ENCODE results near the gene FOXJ2. TPM values are rescaled to one million over a fixed set of nuclear protein-coding genes. Genes with fewer than 3 reads are reported as not detected.

The FOXJ2 gene
- total RNA-seq, 4 donors from 2014 or later = 11.6 to 15.7 (median 12.5) TPM

GRCh38 chr12:8054816-8055215, 22.3 kb downstream of the FOXJ2 start:
- intact Hi-C loops (cut with DNase I; ENCODE audit: low total_unique reads) (no loop called here), in situ Hi-C loops (cut with MboI; ENCODE audit: low pct_ligation_motif_present in 1 of 4, low pct_unique_long_range_greater_than_20kb in 1 of 4, low sequenced_read_pairs in 3 of 4) (no loop called here)
- no peak for DNase-seq
- Histone ChIP-seq H3K4me1 (no peaks in the 10 kb centered on the region), H3K9me3 (no peaks in the 10 kb centered on the region), H3K27me3 (no peaks in the 10 kb centered on the region), H3K36me3 (peaks cover 0 to 29% (median 7%) of the 10 kb centered on the region in 4 donors), H3K4me3 (no peak overlapping the region), H3K27ac (no peak overlapping the region)
- no peak for TF ChIP-seq POLR2A (IDR thresholded peaks at IDR 0.05)
- TF ChIP-seq EP300 (IDR thresholded peaks at IDR 0.05; ENCODE audit: low read depth) = no peak
- WGBS, 2 donors (ENCODE audit: low coverage in 1 of 2) = 80 to 89% methylated on average over 1 to 2 of the region's 2 CpGs

GRCh38 chr12:8057306-8057705, 24.8 kb downstream of the FOXJ2 start:
- DNase-seq = no peak
- Histone ChIP-seq H3K4me1 (no peaks in the 10 kb centered on the region), H3K9me3 (no peaks in the 10 kb centered on the region), H3K27ac (no peak overlapping the region), H3K36me3 (peaks cover 0 to 23% (median 0%) of the 10 kb centered on the region in 4 donors), H3K4me3 (no peak overlapping the region), H3K27me3 (no peaks in the 10 kb centered on the region)
- 70 to 73% methylated on average over 2 of the region's 2 CpGs for WGBS, 2 donors (ENCODE audit: low coverage in 1 of 2)
- TF ChIP-seq, protein P1, sequence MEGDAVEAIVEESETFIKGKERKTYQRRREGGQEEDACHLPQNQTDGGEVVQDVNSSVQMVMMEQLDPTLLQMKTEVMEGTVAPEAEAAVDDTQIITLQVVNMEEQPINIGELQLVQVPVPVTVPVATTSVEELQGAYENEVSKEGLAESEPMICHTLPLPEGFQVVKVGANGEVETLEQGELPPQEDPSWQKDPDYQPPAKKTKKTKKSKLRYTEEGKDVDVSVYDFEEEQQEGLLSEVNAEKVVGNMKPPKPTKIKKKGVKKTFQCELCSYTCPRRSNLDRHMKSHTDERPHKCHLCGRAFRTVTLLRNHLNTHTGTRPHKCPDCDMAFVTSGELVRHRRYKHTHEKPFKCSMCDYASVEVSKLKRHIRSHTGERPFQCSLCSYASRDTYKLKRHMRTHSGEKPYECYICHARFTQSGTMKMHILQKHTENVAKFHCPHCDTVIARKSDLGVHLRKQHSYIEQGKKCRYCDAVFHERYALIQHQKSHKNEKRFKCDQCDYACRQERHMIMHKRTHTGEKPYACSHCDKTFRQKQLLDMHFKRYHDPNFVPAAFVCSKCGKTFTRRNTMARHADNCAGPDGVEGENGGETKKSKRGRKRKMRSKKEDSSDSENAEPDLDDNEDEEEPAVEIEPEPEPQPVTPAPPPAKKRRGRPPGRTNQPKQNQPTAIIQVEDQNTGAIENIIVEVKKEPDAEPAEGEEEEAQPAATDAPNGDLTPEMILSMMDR (IDR thresholded peaks at IDR 0.05) = no peak
- TF ChIP-seq EP300 (IDR thresholded peaks at IDR 0.05; ENCODE audit: low read depth) (no peak), POLR2A (IDR thresholded peaks at IDR 0.05) (no peak), POLR2AphosphoS5 (IDR thresholded peaks at IDR 0.05) (no peak)
- in situ Hi-C loops (cut with MboI; ENCODE audit: low pct_ligation_motif_present in 1 of 4, low pct_unique_long_range_greater_than_20kb in 1 of 4, low sequenced_read_pairs in 3 of 4) = no loop called here
- intact Hi-C loops (cut with DNase I; ENCODE audit: low total_unique reads) = no loop called here

DNA sequence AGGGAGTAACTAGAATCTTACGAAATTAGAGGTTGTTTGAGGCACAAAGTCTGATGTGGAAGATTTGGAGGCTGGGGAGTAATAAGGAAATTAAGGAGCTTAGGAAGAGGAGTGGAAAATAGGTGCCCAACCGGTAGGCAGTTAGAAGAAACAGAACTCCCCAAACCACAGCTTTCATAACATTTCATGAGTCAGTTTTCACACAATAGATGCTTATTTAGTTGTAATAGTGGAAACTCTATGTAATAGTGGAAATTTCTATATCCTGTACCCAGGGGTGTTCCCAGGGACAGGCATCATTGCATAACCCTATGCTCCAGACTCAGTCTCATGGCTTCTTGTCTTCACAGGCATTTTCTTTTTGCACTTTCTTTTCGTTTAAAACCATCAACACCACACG, 25.3 kb downstream of the FOXJ2 start:
- H3K4me3 ChIP-seq = no peak overlapping the region
- H3K27me3 ChIP-seq = no peaks in the 10 kb centered on the region
- H3K4me1 ChIP-seq = no peaks in the 10 kb centered on the region
- in situ Hi-C loops (cut with MboI; ENCODE audit: low pct_ligation_motif_present in 1 of 4, low pct_unique_long_range_greater_than_20kb in 1 of 4, low sequenced_read_pairs in 3 of 4) (no loop called here), intact Hi-C loops (cut with DNase I; ENCODE audit: low total_unique reads) (no loop called here)
- H3K9me3 ChIP-seq = no peaks in the 10 kb centered on the region
- H3K36me3 ChIP-seq = peaks cover 0 to 20% (median 0%) of the 10 kb centered on the region in 4 donors
- 44 to 62% methylated on average over 4 of the region's 4 CpGs for WGBS, 2 donors (ENCODE audit: low coverage in 1 of 2)
- DNase-seq = no peak
- peak overlapping the region in 2 of 4 donors; percentile 2 to 3 for H3K27ac ChIP-seq
- no peak for TF ChIP-seq POLR2AphosphoS5 (IDR thresholded peaks at IDR 0.05)
- TF ChIP-seq, protein P1 (IDR thresholded peaks at IDR 0.05) = no peak
- no peak for TF ChIP-seq EP300 (IDR thresholded peaks at IDR 0.05; ENCODE audit: low read depth)
- TF ChIP-seq POLR2A (IDR thresholded peaks at IDR 0.05) = no peak

GRCh38 chr12:8058506-8058905, 26.0 kb downstream of the FOXJ2 start:
- Histone ChIP-seq H3K36me3 (peaks cover 0 to 14% (median 0%) of the 10 kb centered on the region in 4 donors), H3K27ac (peak overlapping the region in 2 of 4 donors; percentile 2 to 3), H3K9me3 (no peaks in the 10 kb centered on the region), H3K27me3 (no peaks in the 10 kb centered on the region), H3K4me1 (no peaks in the 10 kb centered on the region), H3K4me3 (no peak overlapping the region)
- WGBS, 2 donors (ENCODE audit: low coverage in 1 of 2) = 76 to 82% methylated on average over 3 to 6 of the region's 6 CpGs
- intact Hi-C loops (cut with DNase I; ENCODE audit: low total_unique reads) = no loop called here
- in situ Hi-C loops (cut with MboI; ENCODE audit: low pct_ligation_motif_present in 1 of 4, low pct_unique_long_range_greater_than_20kb in 1 of 4, low sequenced_read_pairs in 3 of 4) = no loop called here
- no peak for DNase-seq
- TF ChIP-seq, protein P1 (IDR thresholded peaks at IDR 0.05) = no peak
- TF ChIP-seq POLR2AphosphoS5 (IDR thresholded peaks at IDR 0.05) = no peak
- TF ChIP-seq EP300 (IDR thresholded peaks at IDR 0.05; ENCODE audit: low read depth) = no peak
- TF ChIP-seq POLR2A (IDR thresholded peaks at IDR 0.05) = no peak

- H3K9me3 ChIP-seq = no peaks in the 10 kb centered on the region
- H3K4me1 ChIP-seq = no peaks in the 10 kb centered on the region
- no peaks in the 10 kb centered on the region for H3K36me3 ChIP-seq
- no peak for DNase-seq
- TF ChIP-seq, protein P1 (IDR thresholded peaks at IDR 0.05) = no peak
- TF ChIP-seq POLR2AphosphoS5 (IDR thresholded peaks at IDR 0.05) (no peak), POLR2A (IDR thresholded peaks at IDR 0.05) (no peak), EP300 (IDR thresholded peaks at IDR 0.05; ENCODE audit: low read depth) (no peak)
- H3K27ac ChIP-seq = peak overlapping the region in 2 of 4 donors; percentile 43 to 73
- in situ Hi-C loops (cut with MboI; ENCODE audit: low pct_ligation_motif_present in 1 of 4, low pct_unique_long_range_greater_than_20kb in 1 of 4, low sequenced_read_pairs in 3 of 4) = no loop called here
- H3K4me3 ChIP-seq = no peak overlapping the region
- H3K27me3 ChIP-seq = no peaks in the 10 kb centered on the region
- intact Hi-C loops (cut with DNase I; ENCODE audit: low total_unique reads) = no loop called here
Observed at GRCh38 chr12:8064131-8064530, 31.6 kb downstream of the FOXJ2 start.

All from transverse colon (tissue), 4 donors.